GM12872 (cell line): Measurements from ENCODE around the gene ARID1B.

Experiments used
- TF ChIP-seq, protein P1 (sequence below): IDR thresholded peaks from 3 replicates; pipeline ENCODE4 v1.5.1; 2011; ENCODE audit warnings: low read depth, mild to moderate bottlenecking, low read length, moderate library complexity; ENCODE audit not compliant: insufficient read depth

Gene ARID1B

DNA sequence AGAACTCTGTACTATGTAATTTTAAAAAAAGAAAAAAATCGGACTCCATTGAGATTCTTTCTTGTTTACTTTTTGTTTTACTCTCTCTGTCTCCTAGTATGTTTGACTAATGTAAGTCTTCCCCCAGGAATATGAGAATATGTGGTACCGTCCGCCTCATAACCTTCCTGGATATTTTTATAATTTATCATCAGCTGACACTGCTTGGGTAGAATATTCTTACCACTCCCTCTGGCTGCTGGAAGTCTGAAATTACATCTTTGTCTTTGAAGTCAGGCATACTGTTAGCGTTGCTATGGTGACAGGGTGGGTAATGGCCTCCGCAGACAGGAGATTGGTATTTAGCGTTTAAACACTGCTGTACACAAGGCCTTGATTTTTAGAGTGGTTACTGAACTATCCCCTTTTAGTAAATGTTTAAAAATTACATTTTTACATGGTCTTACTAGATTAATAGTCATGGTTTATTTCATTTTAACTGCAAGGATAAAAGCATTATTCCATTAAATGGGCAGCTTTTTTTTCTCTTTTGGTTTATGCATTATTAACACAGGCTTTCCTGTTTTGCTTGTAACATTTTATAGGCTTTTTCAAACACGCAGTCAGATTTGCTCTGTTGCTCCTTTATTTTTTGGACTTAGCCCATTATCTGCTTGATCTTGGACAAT is 176.4 kb downstream of the ARID1B start:
- TF ChIP-seq, protein P1, sequence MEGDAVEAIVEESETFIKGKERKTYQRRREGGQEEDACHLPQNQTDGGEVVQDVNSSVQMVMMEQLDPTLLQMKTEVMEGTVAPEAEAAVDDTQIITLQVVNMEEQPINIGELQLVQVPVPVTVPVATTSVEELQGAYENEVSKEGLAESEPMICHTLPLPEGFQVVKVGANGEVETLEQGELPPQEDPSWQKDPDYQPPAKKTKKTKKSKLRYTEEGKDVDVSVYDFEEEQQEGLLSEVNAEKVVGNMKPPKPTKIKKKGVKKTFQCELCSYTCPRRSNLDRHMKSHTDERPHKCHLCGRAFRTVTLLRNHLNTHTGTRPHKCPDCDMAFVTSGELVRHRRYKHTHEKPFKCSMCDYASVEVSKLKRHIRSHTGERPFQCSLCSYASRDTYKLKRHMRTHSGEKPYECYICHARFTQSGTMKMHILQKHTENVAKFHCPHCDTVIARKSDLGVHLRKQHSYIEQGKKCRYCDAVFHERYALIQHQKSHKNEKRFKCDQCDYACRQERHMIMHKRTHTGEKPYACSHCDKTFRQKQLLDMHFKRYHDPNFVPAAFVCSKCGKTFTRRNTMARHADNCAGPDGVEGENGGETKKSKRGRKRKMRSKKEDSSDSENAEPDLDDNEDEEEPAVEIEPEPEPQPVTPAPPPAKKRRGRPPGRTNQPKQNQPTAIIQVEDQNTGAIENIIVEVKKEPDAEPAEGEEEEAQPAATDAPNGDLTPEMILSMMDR = no peak

GRCh38 chr6:156954191-156954590 is 177.0 kb downstream of the ARID1B start:
- TF ChIP-seq, protein P1 = no peak

- TF ChIP-seq, protein P1 = no peak
These were observed 177.6 kb downstream of the ARID1B start for GRCh38 chr6:156954816-156955215.

GRCh38 chr6:156955494-156956183 is 178.5 kb downstream of the ARID1B start:
- TF ChIP-seq, protein P1 = no peak

- TF ChIP-seq, protein P1 = no peak
These were observed 179.1 kb downstream of the ARID1B start for GRCh38 chr6:156956286-156956685.

- TF ChIP-seq, protein P1 = no peak
These were observed 180.9 kb downstream of the ARID1B start for GRCh38 chr6:156957931-156958547.

GRCh38 chr6:156960525-156960924 is 183.3 kb downstream of the ARID1B start:
- TF ChIP-seq, protein P1 = no peak
